ENCODE data around the gene PCDHGB3. TPM values are rescaled to one million over a fixed set of nuclear protein-coding genes. Genes with fewer than 3 reads are reported as not detected.

The PCDHGB3 gene
- total and polyA plus RNA-seq, 9 of the 15 experiments (the other 6 are each of a cell fraction or from before 2014, with no cell fraction given), result 0.05 to 0.19 (median 0.11) TPM; not detected in 2

GRCh38 chr5:141343242-141343952 lies 26.6 kb upstream of the PCDHGB3 start, which contains the start of gene PCDHGA3 (continued):
- TF ChIP-seq REST (IDR thresholded peaks at IDR 0.05; ENCODE audit: borderline replicate concordance) (0 out of 2 replicates have a peak, but pooled peaks have one; percentile 3), REST (CRISPR knock-in tag; IDR thresholded peaks at IDR 0.05; ENCODE audit: low read depth) (no peak), CTCF (IDR thresholded peaks at IDR 0.05 in 2 of 3, conservative IDR thresholded peaks at IDR 0.05 in 1 of 3; ENCODE audit: insufficient read depth in 2 of 3, low read depth in 1 of 3, low read length in 3 of 3) (peak; percentile 60 to 79 (median 74); a peak in 5 of 6 replicates)

Measured in K562 (cell line).